K562 (cell line): ENCODE measurements around the gene MAD1L1. TPM values are rescaled to one million over a fixed set of nuclear protein-coding genes. Genes with fewer than 3 reads are reported as not detected.

ENCODE experiments used
- ATAC-seq: fragments of 200-7000 bp; cut with Tn5 transposase; 3 replicates; pipeline ENCODE4 v1.9.1; 2020; ENCODE audit warnings: moderate library complexity
- BruUV-seq: library from RNA; stranded (reverse); fragments of 400-500 nt; replicated peaks from 2 replicates; lab custom pipeline; 2021; lab: Mats Ljungman, UMichigan
- CTCF ChIA-PET: fragments of 300-600 bp; formaldehyde crosslinking; extraction: SDS; loops from one replicate; lab custom pipeline; 2021; ENCODE audit warnings: low intra/inter-chr PET ratio; lab: Yijun Ruan, JAX
- POLR2A ChIA-PET: fragments of 300-600, 350-650 bp; sonication (Branson Sonifier 250); formaldehyde crosslinking; extraction: SDS; loops from one replicate; lab custom pipeline; 2021; ENCODE audit warnings: antibody characterized with exemption, inconsistent platforms; lab: Yijun Ruan, JAX
- DNase-seq, 4 experiments: peaks; one replicate each; pipeline versions ENCODE4 v3.0.0 to v3.0.0-alpha.2; 2011 to 2018; ENCODE audit warnings: low spot score in 3 of 4, mixed read lengths in 3 of 4; ENCODE audit errors: extremely low read depth in 1 of 4
- FAIRE-seq: peaks from 2 replicates; lab custom pipeline; 2011; peaks lifted over from hg19 to GRCh38; lab: Jason Lieb, UNC
- H2AFZ ChIP-seq: 2 replicates; pipeline ENCODE4 v1.6.0; 2011; ENCODE audit warnings: low read depth, low read length, control low read depth, inconsistent platforms
- H3K27ac ChIP-seq: fragments of 200-600 bp; 3 replicates; pipeline ENCODE4 v1.8.0; 2011; ENCODE audit warnings: low read depth, mild to moderate bottlenecking, control low read depth, inconsistent platforms, low read length, moderate library complexity, mixed read lengths; ENCODE audit errors: extremely low read depth
- H3K27me3 ChIP-seq, 2 experiments: fragments of 300-600 bp in 1 of 2; 2 replicates in 1 of 2; 3 replicates in 1 of 2; pipeline versions ENCODE4 v1.6.0 to v1.8.0; 2011; ENCODE audit warnings: inconsistent platforms in 2 of 2, low read length in 2 of 2, mild to moderate bottlenecking in 1 of 2, mixed read lengths in 1 of 2, moderate library complexity in 1 of 2; ENCODE audit not compliant: control insufficient read depth in 2 of 2, insufficient read depth in 2 of 2
- H3K36me3 ChIP-seq: fragments of 300-600 bp; 3 replicates; pipeline ENCODE4 v1.8.0; 2011; ENCODE audit warnings: mild to moderate bottlenecking, low read length, inconsistent platforms; ENCODE audit not compliant: control insufficient read depth, insufficient read depth
- H3K4me1 ChIP-seq, 2 experiments: fragments of 200-600 bp in 1 of 2; replicated peaks in 1 of 2; 2 replicates in 1 of 2; 3 replicates in 1 of 2; pipeline versions ENCODE4 v1.5.1 to v1.8.0; 2011; ENCODE audit warnings: inconsistent platforms in 2 of 2, low read length in 2 of 2, mild to moderate bottlenecking in 1 of 2, mixed read lengths in 1 of 2, moderate library complexity in 1 of 2; ENCODE audit not compliant: control insufficient read depth in 2 of 2, insufficient read depth in 2 of 2
- H3K4me2 ChIP-seq: 2 replicates; pipeline ENCODE4 v1.6.1; 2011; ENCODE audit warnings: low read length, control low read depth, inconsistent platforms, mixed read lengths; ENCODE audit not compliant: insufficient read depth
- H3K4me3 ChIP-seq: fragments of 200-600 bp; sonication (generic), shearing (Covaris generic); 2 replicates; pipeline ENCODE4 v1.5.1; 2016; ENCODE audit warnings: control low read depth, inconsistent platforms
- H3K79me2 ChIP-seq: fragments of 200-600 bp; 3 replicates; pipeline ENCODE4 v1.8.0; 2011; ENCODE audit warnings: low read length, inconsistent platforms; ENCODE audit not compliant: control insufficient read depth, insufficient read depth
- H3K9ac ChIP-seq, 2 experiments: 2 replicates each; pipeline versions ENCODE4 v1.6.0 to v1.6.1; 2011; ENCODE audit warnings: low read depth in 2 of 2, low read length in 2 of 2, control low read depth in 1 of 2, inconsistent platforms in 1 of 2, mild to moderate bottlenecking in 1 of 2, mixed read lengths in 1 of 2; ENCODE audit not compliant: insufficient read depth in 1 of 2
- H3K9me1 ChIP-seq: one replicate; pipeline ENCODE4 v1.6.0; 2011; ENCODE audit warnings: inconsistent platforms, mild to moderate bottlenecking, low read length, moderate library complexity; ENCODE audit not compliant: control insufficient read depth, insufficient read depth
- H3K9me3 ChIP-seq: replicated peaks from 2 replicates; pipeline ENCODE4 v1.5.1; 2011; ENCODE audit warnings: low read depth, low read length, inconsistent platforms; ENCODE audit not compliant: control insufficient read depth, insufficient read depth
- H4K20me1 ChIP-seq: replicated peaks from 2 replicates; pipeline ENCODE4 v1.6.1; 2011; ENCODE audit warnings: low read length, inconsistent platforms, mixed read lengths; ENCODE audit not compliant: control insufficient read depth, insufficient read depth
- BACH1 ChIP-seq: fragments of 200-800 bp; sonication (Bioruptor generic); IDR thresholded peaks from 2 replicates; pipeline ENCODE4 v1.6.1; 2016; ENCODE audit warnings: missing genetic modification characterization, missing compliant biosample characterization
- POLR2G ChIP-seq: fragments of 200-400 bp; formaldehyde crosslinking; IDR thresholded peaks from 2 replicates; pipeline ENCODE4 v1.6.1; 2017; ENCODE audit warnings: low read depth, mild to moderate bottlenecking, antibody characterized with exemption, low read length, moderate library complexity
- ZNF146 ChIP-seq: IDR thresholded peaks from one replicate; pipeline ENCODE4 v1.6.1; 2018; ENCODE audit warnings: missing compliant biosample characterization; ENCODE audit not compliant: unreplicated experiment
- ZNF75A ChIP-seq: fragments of 450-650 bp; formaldehyde crosslinking; IDR thresholded peaks from 2 replicates; pipeline ENCODE4 v1.4.0; 2020; ENCODE audit warnings: mild to moderate bottlenecking
- WGBS: fragments of 100-300 bp; shearing (Covaris generic); methylation state at CpG from one replicate; pipeline ENCODE4 v1.1.6; 2016; ENCODE audit warnings: low coverage, mixed read lengths; ENCODE audit not compliant: insufficient coverage; ENCODE audit errors: missing lambda C conversion rate; 5-methylcytosine and 5-hydroxymethylcytosine counted together
- in situ Hi-C: fragments of 300-500 bp; cut with MboI; formaldehyde crosslinking; loops from 4 replicates; pipeline ENCODE4 v1.15.0; 2018; ENCODE audit warnings: inconsistent platforms, mixed read lengths
- intact Hi-C: fragments of 100-400 bp; cut with micrococcal nuclease; formaldehyde crosslinking; loops from 2 replicates; pipeline ENCODE4 v1.14.2; 2022
- polyA plus RNA-seq, 8 experiments: library from polyadenylated mRNA; depleted of rRNA in 4 of 8; stranded (reverse) in 5 of 8; unstranded in 3 of 8; fragments of >200 nt; fragmentation: Nextera tagmentation in 2 of 8; fragmentation: Illumina TruSeq in 1 of 8; extraction: Ambion mirVana in 2 of 8; extraction: Trizol in 1 of 8; gene quantifications; 2 replicates each; pipeline versions ENCODE4 v1.2.1 to v1.2.3, GENCODE V29; 2011 to 2014; ENCODE audit warnings: inconsistent platforms in 1 of 8, missing spikeins in 1 of 8
- total RNA-seq, 7 experiments: library from RNA; depleted of rRNA in 6 of 7; stranded (reverse); fragments of >200 nt in 6 of 7; fragmentation: Illumina TruSeq in 2 of 7; extraction: Trizol in 2 of 7; gene quantifications; 2 replicates each; pipeline versions ENCODE4 v1.2.1 to v1.2.3, GENCODE V29; 2011 to 2021; ENCODE audit warnings: low replicate concordance in 1 of 7

Gene MAD1L1
- total and polyA plus RNA-seq, 9 of the 15 experiments (the other 6 are each of a cell fraction or from before 2014, with no cell fraction given) = 1.7 to 89.7 (median 18.0) TPM

GRCh38 chr7:1927937-1928644 is 304.7 kb downstream of the MAD1L1 start:
- ChIA-PET POLR2A (interaction anchor here (0.8 kb wide), 1 partner anchor 20 kb away, joined by 5 read pairs; no protein-coding TSS in a partner anchor), CTCF (no interaction called here)
- Histone ChIP-seq H3K27ac (no peak overlapping the region), H3K4me2 (no peak overlapping the region), H3K9me3 (no peaks in the 10 kb centered on the region; the same call in 1 of the 2 replicates), H3K4me3 (no peak overlapping the region), H3K79me2 (no peaks in the 10 kb centered on the region), H3K4me1 (peaks cover 15% of the 10 kb centered on the region in 2 experiments; a peak in 3 of 5 replicates), H3K9ac (no peak overlapping the region; a peak in 1 of 4 replicates), H4K20me1 (0 out of 2 replicates have a peak, but pooled peaks cover 6% of the 10 kb centered on the region), H3K36me3 (0 out of 3 replicates have a peak, but pooled peaks cover 3% of the 10 kb centered on the region), H3K9me1 (no peaks in the 10 kb centered on the region), H2AFZ (no peak overlapping the region), H3K27me3 (no peaks in the 10 kb centered on the region)
- intact Hi-C loops (no loop called here), in situ Hi-C loops (no loop called here)
- FAIRE-seq (no peak), ATAC-seq (no peak), DNase-seq (no peak)
- WGBS = 84% methylated on average over 27 of the region's 35 CpGs
- BruUV-seq = no TSS peak
- TF ChIP-seq POLR2G (peak; percentile 23; the same call in 1 of the 2 replicates), BACH1 (no peak)

GRCh38 chr7:1926908-1927306 is 305.8 kb downstream of the MAD1L1 start:
- no peak for TF ChIP-seq ZNF75A
- TF ChIP-seq ZNF146 = no peak
- H3K79me2 ChIP-seq = no peaks in the 10 kb centered on the region
- POLR2A ChIA-PET = interaction anchor here (0.6 to 1.4 kb wide), 3 partner anchors 21 to 156 kb away, joined by 3 to 5 read pairs (median 5); no protein-coding TSS in a partner anchor

More at GRCh38 chr7:1926908-1927306, 305.8 kb downstream of the MAD1L1 start:
- H3K9ac ChIP-seq = no peak overlapping the region
- H3K4me1 ChIP-seq = peaks cover 15 to 16% of the 10 kb centered on the region in 2 experiments; a peak in 3 of 5 replicates
- intact Hi-C loops (no loop called here), in situ Hi-C loops (no loop called here)
- 0 out of 3 replicates have a peak, but pooled peaks cover 6% of the 10 kb centered on the region for H3K36me3 ChIP-seq
- no peak overlapping the region for H2AFZ ChIP-seq
- H3K9me1 ChIP-seq = no peaks in the 10 kb centered on the region
- no peak for ATAC-seq
- 76% methylated on average over 5 of the region's 5 CpGs for WGBS
- no peak for FAIRE-seq
- no peak for DNase-seq
- no peak overlapping the region for H3K4me2 ChIP-seq
- 0 out of 2 replicates have a peak, but pooled peaks cover 6% of the 10 kb centered on the region for H4K20me1 ChIP-seq
- no peak overlapping the region for H3K27ac ChIP-seq
- H3K9me3 ChIP-seq = no peaks in the 10 kb centered on the region; the same call in 1 of the 2 replicates
- CTCF ChIA-PET = no interaction called here
- no peaks in the 10 kb centered on the region for H3K27me3 ChIP-seq
- BruUV-seq = no TSS peak
- no peak overlapping the region for H3K4me3 ChIP-seq
